Vagina (tissue), 2 donors: ENCODE measurements around the gene EIF3K. TPM values are rescaled to one million over a fixed set of nuclear protein-coding genes. Genes with fewer than 3 reads are reported as not detected.

ENCODE experiments used
- DNase-seq, 2 donors: peaks; one replicate each; pipeline ENCODE4 v3.0.0-alpha.2; 2017; ENCODE audit errors: extremely low spot score in 2 of 2
- H3K27ac ChIP-seq: fragments of 200-600 bp; sonication (generic); one replicate; pipeline ENCODE4 v1.5.1; 2019
- H3K27me3 ChIP-seq: fragments of 200-600 bp; sonication (generic); one replicate; pipeline ENCODE4 v1.5.1; 2019
- H3K36me3 ChIP-seq, 2 donors: fragments of 200-600 bp; sonication (generic); one replicate each; pipeline ENCODE4 v1.5.1; 2017 to 2019
- H3K4me1 ChIP-seq: fragments of 200-600 bp; sonication (generic); one replicate; pipeline ENCODE4 v1.5.1; 2019
- H3K4me3 ChIP-seq, 2 donors: fragments of 200-600 bp; sonication (generic); 1 replicate in 1 of 2; 2 replicates in 1 of 2; pipeline ENCODE4 v1.5.1; 2016 to 2019
- H3K9me3 ChIP-seq: fragments of 200-600 bp; sonication (generic); one replicate; pipeline ENCODE4 v1.5.1; 2019
- POLR2A ChIP-seq, 2 donors: fragments of 450-650 bp; IDR thresholded peaks; one replicate each; pipeline ENCODE4 v1.6.1; 2017; ENCODE audit warnings: antibody characterized with exemption in 2 of 2, mild to moderate bottlenecking in 2 of 2, moderate library complexity in 2 of 2
- POLR2AphosphoS5 ChIP-seq, 2 donors: sonication (generic); formaldehyde crosslinking; IDR thresholded peaks; one replicate each; pipeline ENCODE4 v1.9.0; 2017; ENCODE audit warnings: antibody characterized with exemption in 2 of 2, mild to moderate bottlenecking in 2 of 2, low read depth in 1 of 2; ENCODE audit not compliant: insufficient read depth in 1 of 2
- intact Hi-C: fragments of 100-400 bp; cut with DNase I; formaldehyde crosslinking; loops from one replicate; pipeline ENCODE4 v1.15.1; 2023
- total RNA-seq: library from RNA; depleted of rRNA; stranded (reverse); fragments of >200 nt; gene quantifications from one replicate; pipeline ENCODE4 v1.2.3, GENCODE V29; 2016
- TF ChIP-seq, protein P1 (sequence below), 3 experiments: fragments of 450-650 bp in 2 of 3; fragments of 200-600 bp in 1 of 3; sonication (generic) in 1 of 3; IDR thresholded peaks; one replicate each; pipeline ENCODE4 v1.5.1; 2017 to 2019; ENCODE audit warnings: antibody characterized with exemption in 3 of 3, mild to moderate bottlenecking in 2 of 3, moderate library complexity in 2 of 3

EIF3K gene
- total RNA-seq, 1 donor from 2014 or later: 349 TPM

DNA sequence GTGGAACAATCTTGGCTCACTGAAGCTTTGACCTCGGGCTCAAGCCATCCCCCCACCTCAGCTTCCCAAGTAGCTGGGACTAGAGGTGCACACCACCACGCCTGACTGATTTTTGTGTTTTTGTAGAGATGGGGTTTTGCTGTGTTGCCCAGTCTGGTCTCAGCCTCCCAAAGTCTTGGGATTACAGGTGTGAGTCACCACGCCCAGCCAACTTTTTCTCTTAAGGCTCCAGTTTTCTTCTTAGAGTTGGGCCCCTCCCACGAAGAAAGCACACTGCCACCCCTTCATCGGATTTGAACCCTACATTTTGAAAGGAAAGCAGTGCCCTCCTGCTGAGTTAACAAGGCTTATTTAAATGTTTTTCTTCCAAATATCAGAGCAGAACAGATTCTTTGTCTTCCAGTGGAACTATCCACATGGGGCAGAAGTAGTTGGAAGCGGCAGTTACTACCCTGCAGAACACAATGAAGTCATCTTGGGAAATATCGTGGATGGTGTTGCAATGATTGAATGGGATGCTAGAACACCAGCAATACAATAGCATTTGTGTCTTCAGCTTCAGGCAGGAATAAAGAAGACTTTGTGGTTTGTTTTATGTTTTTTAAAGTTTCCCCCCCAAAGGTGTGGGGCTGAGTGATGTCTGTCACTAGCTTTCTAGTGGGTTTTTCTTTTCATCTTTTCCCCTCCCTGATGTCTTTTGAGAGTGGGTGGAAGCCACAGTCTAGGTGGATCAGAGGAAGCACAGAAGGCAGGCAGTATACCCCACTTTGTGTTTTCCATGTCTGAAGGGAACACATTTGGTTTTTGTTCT is 37.4 kb downstream of the EIF3K start:
- DNase-seq: no peak
- Histone ChIP-seq H3K9me3 (no peaks in the 10 kb centered on the region), H3K27me3 (no peaks in the 10 kb centered on the region), H3K4me1 (peaks cover 100% of the 10 kb centered on the region), H3K27ac (peak overlapping the region; percentile 97), H3K36me3 (no peaks in the 10 kb centered on the region), H3K4me3 (no peak overlapping the region)
- intact Hi-C loops: loop anchor here (5.0 kb wide), 1 partner anchor 36 kb away; no protein-coding TSS in a partner anchor
- TF ChIP-seq, protein P1, sequence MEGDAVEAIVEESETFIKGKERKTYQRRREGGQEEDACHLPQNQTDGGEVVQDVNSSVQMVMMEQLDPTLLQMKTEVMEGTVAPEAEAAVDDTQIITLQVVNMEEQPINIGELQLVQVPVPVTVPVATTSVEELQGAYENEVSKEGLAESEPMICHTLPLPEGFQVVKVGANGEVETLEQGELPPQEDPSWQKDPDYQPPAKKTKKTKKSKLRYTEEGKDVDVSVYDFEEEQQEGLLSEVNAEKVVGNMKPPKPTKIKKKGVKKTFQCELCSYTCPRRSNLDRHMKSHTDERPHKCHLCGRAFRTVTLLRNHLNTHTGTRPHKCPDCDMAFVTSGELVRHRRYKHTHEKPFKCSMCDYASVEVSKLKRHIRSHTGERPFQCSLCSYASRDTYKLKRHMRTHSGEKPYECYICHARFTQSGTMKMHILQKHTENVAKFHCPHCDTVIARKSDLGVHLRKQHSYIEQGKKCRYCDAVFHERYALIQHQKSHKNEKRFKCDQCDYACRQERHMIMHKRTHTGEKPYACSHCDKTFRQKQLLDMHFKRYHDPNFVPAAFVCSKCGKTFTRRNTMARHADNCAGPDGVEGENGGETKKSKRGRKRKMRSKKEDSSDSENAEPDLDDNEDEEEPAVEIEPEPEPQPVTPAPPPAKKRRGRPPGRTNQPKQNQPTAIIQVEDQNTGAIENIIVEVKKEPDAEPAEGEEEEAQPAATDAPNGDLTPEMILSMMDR (IDR thresholded peaks at IDR 0.05): no peak
- no peak for TF ChIP-seq POLR2A (IDR thresholded peaks at IDR 0.05)
- no peak for TF ChIP-seq POLR2AphosphoS5 (IDR thresholded peaks at IDR 0.05; ENCODE audit: insufficient read depth in 1 of 2, low read depth in 1 of 2)

DNA sequence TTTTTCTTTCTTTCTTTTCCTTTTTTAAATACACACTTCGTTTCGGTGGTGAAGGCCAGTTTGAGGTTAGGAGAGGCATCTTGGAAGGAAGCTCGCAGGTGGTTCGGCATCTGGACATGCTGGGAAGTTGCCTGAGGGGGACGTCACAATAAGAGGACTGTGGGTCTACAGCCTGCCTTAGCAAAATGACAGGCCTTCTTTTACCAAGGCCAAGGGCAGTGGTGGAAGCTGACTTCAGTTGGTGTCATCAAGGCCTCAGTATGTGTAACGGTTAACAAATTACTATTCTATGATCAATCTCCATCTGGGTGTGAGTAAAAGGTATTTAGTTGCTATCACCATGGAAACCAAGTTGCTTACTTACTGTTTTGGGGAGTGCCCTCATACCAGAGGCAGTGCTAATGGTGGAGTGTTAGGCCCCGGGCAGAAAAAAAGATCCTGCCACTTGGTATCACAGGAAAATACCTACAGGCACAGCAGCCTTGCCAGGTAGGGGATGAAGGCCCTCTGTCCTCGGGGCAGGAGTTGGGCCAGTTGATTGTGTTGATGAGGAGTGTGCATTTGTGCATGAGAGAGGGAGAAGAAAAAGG is 38.7 kb downstream of the EIF3K start:
- no peak for DNase-seq
- Histone ChIP-seq H3K4me1 (peaks cover 100% of the 10 kb centered on the region), H3K9me3 (no peaks in the 10 kb centered on the region), H3K27me3 (no peaks in the 10 kb centered on the region), H3K4me3 (no peak overlapping the region), H3K27ac (peak overlapping the region; percentile 97), H3K36me3 (no peaks in the 10 kb centered on the region)
- intact Hi-C loops: loop anchor here (5.0 kb wide), 1 partner anchor 35 kb away; no protein-coding TSS in a partner anchor
- TF ChIP-seq POLR2A (IDR thresholded peaks at IDR 0.05) (no peak), POLR2AphosphoS5 (IDR thresholded peaks at IDR 0.05; ENCODE audit: insufficient read depth in 1 of 2, low read depth in 1 of 2) (no peak)
- TF ChIP-seq, protein P1 (IDR thresholded peaks at IDR 0.05): no peak

DNA sequence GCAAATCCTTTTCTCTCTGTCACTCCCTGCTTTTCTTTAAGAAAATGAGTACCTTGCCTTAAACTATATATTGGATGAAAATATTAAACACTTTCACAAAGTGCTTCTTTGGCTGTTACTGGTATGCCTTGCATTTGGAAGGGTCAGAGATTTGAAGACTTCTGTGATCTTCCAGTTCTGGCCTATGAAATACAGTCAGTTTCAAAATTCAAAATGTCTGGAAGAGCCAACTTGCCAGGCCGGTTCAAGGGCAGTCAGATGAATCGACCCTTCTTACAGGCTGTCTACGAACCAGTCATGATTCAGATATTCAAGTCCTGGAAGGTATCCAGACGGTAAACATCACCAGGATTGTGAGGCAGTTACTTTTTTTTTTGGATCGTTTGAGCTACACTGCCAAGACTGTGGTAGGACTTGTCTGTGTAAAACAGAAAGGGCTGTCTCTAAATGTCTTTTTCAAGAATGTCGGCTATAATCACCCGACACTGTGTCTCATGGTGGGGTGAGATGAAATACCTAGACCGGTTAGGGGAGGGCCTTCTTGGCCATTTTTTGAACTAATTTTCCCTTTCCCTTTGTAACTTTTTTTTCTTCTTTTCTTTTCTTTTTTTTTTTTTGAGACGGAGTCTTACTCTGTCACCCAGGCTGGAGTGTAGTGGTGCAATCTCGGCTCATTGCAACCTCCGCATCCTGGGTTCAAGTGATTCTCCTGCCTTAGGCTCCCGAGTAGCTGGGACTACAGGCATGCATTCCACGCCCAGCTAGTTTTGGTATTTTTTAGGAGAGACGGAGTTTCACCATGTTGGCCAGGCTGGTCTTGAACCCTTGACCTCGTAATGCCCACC is 39.7 kb downstream of the EIF3K start:
- intact Hi-C loops: loop anchor here (5.0 kb wide), 1 partner anchor 34 kb away; no protein-coding TSS in a partner anchor

DNA sequence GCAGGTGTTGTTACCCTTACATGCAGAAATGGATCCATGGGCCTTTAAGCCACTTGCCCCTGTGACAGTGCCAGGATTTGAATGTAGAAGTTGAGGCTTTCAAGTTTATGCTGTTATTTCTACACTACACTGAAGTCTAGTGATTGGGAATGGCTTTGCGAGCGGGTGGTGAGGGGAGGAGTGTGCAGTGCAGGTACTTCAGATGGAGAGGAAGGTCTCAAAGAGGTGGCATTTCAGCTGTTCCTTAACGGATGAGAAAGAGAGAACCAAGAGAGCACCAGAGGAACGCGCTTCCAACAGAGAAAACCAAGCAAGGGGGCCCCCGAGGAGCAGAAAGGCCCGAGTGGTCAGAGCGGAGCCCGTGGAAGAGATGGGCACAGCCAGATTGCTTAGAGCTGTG is 41.7 kb downstream of the EIF3K start:
- no peaks in the 10 kb centered on the region for H3K36me3 ChIP-seq
- H3K4me3 ChIP-seq: no peak overlapping the region
- H3K27me3 ChIP-seq: no peaks in the 10 kb centered on the region
- peaks cover 100% of the 10 kb centered on the region for H3K4me1 ChIP-seq
- H3K27ac ChIP-seq: peak overlapping the region; percentile 97
- TF ChIP-seq, protein P1 (IDR thresholded peaks at IDR 0.05): no peak
- TF ChIP-seq POLR2A (IDR thresholded peaks at IDR 0.05) (no peak), POLR2AphosphoS5 (IDR thresholded peaks at IDR 0.05; ENCODE audit: insufficient read depth in 1 of 2, low read depth in 1 of 2) (no peak)
- DNase-seq: no peak
- H3K9me3 ChIP-seq: no peaks in the 10 kb centered on the region
- intact Hi-C loops: no loop called here

More for the DNA sequence above, 39.7 kb downstream of the EIF3K start:
- no peaks in the 10 kb centered on the region for H3K36me3 ChIP-seq
- H3K4me3 ChIP-seq: peak overlapping the region; percentile 5 to 15
- H3K4me1 ChIP-seq: peaks cover 100% of the 10 kb centered on the region
- H3K27me3 ChIP-seq: no peaks in the 10 kb centered on the region
- TF ChIP-seq POLR2AphosphoS5 (IDR thresholded peaks at IDR 0.05; ENCODE audit: insufficient read depth in 1 of 2, low read depth in 1 of 2): peak in 1 of 2 donors; percentile 93
- TF ChIP-seq, protein P1 (IDR thresholded peaks at IDR 0.05): no peak
- peak overlapping the region; percentile 97 for H3K27ac ChIP-seq
- no peak for DNase-seq
- H3K9me3 ChIP-seq: no peaks in the 10 kb centered on the region
